HEK293 (cell line): ENCODE data around the gene TRIM36.

Experiments used
- BCL11B ChIP-seq: fragments of 450-650 bp; formaldehyde crosslinking; IDR thresholded peaks from 2 replicates; pipeline ENCODE4 v1.5.1; 2016; ENCODE audit warnings: low read depth, missing biosample characterization, missing genetic modification characterization
- CTCF ChIP-seq: fragments of 450-650 bp; formaldehyde crosslinking; IDR thresholded peaks from 2 replicates; pipeline ENCODE4 v1.5.1; 2016; ENCODE audit warnings: missing biosample characterization, missing genetic modification characterization
- MYNN ChIP-seq: fragments of 450-650 bp; formaldehyde crosslinking; IDR thresholded peaks from 2 replicates; pipeline ENCODE4 v1.5.1; 2016; ENCODE audit warnings: missing biosample characterization, missing genetic modification characterization, borderline replicate concordance
- PRDM2 ChIP-seq: fragments of 450-650 bp; formaldehyde crosslinking; IDR thresholded peaks from 2 replicates; pipeline ENCODE4 v1.5.1; 2016; ENCODE audit warnings: missing biosample characterization, missing genetic modification characterization, borderline replicate concordance
- REST ChIP-seq: fragments of 450-650 bp; formaldehyde crosslinking; IDR thresholded peaks from 2 replicates; pipeline ENCODE4 v1.5.1; 2016; ENCODE audit warnings: missing biosample characterization, missing genetic modification characterization
- TCF7L2 ChIP-seq: IDR thresholded peaks from 2 replicates; pipeline ENCODE4 v1.6.1; 2011; ENCODE audit warnings: low read depth, mild to moderate bottlenecking, inconsistent platforms, low read length, moderate library complexity, borderline replicate concordance
- ZBTB20 ChIP-seq: fragments of 450-650 bp; formaldehyde crosslinking; IDR thresholded peaks from 2 replicates; pipeline ENCODE4 v1.5.1; 2016; ENCODE audit warnings: missing biosample characterization, missing genetic modification characterization
- ZBTB21 ChIP-seq: fragments of 450-650 bp; formaldehyde crosslinking; IDR thresholded peaks from 2 replicates; pipeline ENCODE4 v1.5.1; 2017; ENCODE audit warnings: missing biosample characterization, missing genetic modification characterization
- ZBTB49 ChIP-seq: fragments of 450-650 bp; formaldehyde crosslinking; IDR thresholded peaks from 2 replicates; pipeline ENCODE4 v1.5.1; 2016; ENCODE audit warnings: missing biosample characterization, missing genetic modification characterization, low read depth
- ZBTB6 ChIP-seq: fragments of 450-650 bp; formaldehyde crosslinking; IDR thresholded peaks from 2 replicates; pipeline ENCODE4 v1.5.1; 2017; ENCODE audit warnings: missing biosample characterization, missing genetic modification characterization
- ZNF121 ChIP-seq: fragments of 450-650 bp; formaldehyde crosslinking; IDR thresholded peaks from 2 replicates; pipeline ENCODE4 v1.5.1; 2016; ENCODE audit warnings: missing biosample characterization, missing genetic modification characterization
- ZNF302 ChIP-seq: fragments of 450-650 bp; formaldehyde crosslinking; IDR thresholded peaks from 2 replicates; pipeline ENCODE4 v1.5.1; 2016; ENCODE audit warnings: missing biosample characterization, missing genetic modification characterization, low read depth
- ZNF394 ChIP-seq: fragments of 450-650 bp; formaldehyde crosslinking; IDR thresholded peaks from 2 replicates; pipeline ENCODE4 v1.5.1; 2016; ENCODE audit warnings: missing biosample characterization, missing genetic modification characterization, mild to moderate bottlenecking, moderate library complexity, borderline replicate concordance
- ZNF449 ChIP-seq: fragments of 450-650 bp; formaldehyde crosslinking; IDR thresholded peaks from 2 replicates; pipeline ENCODE4 v1.5.1; 2017; ENCODE audit warnings: missing biosample characterization, mild to moderate bottlenecking, missing genetic modification characterization, moderate library complexity
- ZNF658 ChIP-seq: fragments of 450-650 bp; formaldehyde crosslinking; IDR thresholded peaks from 2 replicates; pipeline ENCODE4; 2016; ENCODE audit warnings: missing biosample characterization, missing genetic modification characterization
- ZNF677 ChIP-seq: fragments of 450-650 bp; IDR thresholded peaks from 2 replicates; pipeline ENCODE4 v1.5.0; 2018; ENCODE audit warnings: missing biosample characterization, mild to moderate bottlenecking, missing genetic modification characterization, moderate library complexity
- ZNF692 ChIP-seq: fragments of 450-650 bp; formaldehyde crosslinking; IDR thresholded peaks from 2 replicates; pipeline ENCODE4 v1.5.1; 2016; ENCODE audit warnings: missing biosample characterization, missing genetic modification characterization
- ZSCAN23 ChIP-seq: fragments of 450-650 bp; formaldehyde crosslinking; IDR thresholded peaks from 2 replicates; pipeline ENCODE4 v1.5.1; 2016; ENCODE audit warnings: missing biosample characterization, missing genetic modification characterization

Gene TRIM36

GRCh38 chr5:115170134-115170928, 623 bp upstream of the TRIM36 start (continued):
- no peak for TF ChIP-seq PRDM2 (tag by site-specific recombination)
- no peak for TF ChIP-seq CTCF (tag by site-specific recombination)
- no peak for TF ChIP-seq REST (tag by site-specific recombination)
- TF ChIP-seq ZBTB21 (tag by site-specific recombination), result no peak
- no peak for TF ChIP-seq ZBTB6 (tag by site-specific recombination)
- no peak for TF ChIP-seq ZSCAN23 (tag by site-specific recombination)
- TF ChIP-seq ZNF677 (tag by site-specific recombination), result no peak
- TF ChIP-seq ZNF121, result 0 out of 2 replicates have a peak, but pooled peaks have one; percentile 33
- TF ChIP-seq ZNF302 (tag by site-specific recombination), result no peak
- no peak for TF ChIP-seq ZNF658 (tag by site-specific recombination)
- no peak for TF ChIP-seq ZNF449 (tag by site-specific recombination)
- peak; percentile 90; the same call in 1 of the 2 replicates for TF ChIP-seq ZBTB20 (tag by site-specific recombination)
- TF ChIP-seq MYNN, result no peak
- TF ChIP-seq BCL11B (tag by site-specific recombination), result no peak
- no peak for TF ChIP-seq ZBTB49 (tag by site-specific recombination)
- no peak for TF ChIP-seq ZNF394 (tag by site-specific recombination)
- TF ChIP-seq ZNF692 (tag by site-specific recombination), result no peak
- no peak for TF ChIP-seq TCF7L2
